Mesenchymal stem cell (in vitro differentiated cells and primary cell): ENCODE results near the gene OR10H3.

Experiments
- DNase-seq: peaks from one replicate; pipeline ENCODE4 v3.0.0-alpha.2; 2013
- H2AFZ ChIP-seq: one replicate; pipeline ENCODE4 v1.6.1; 2013; ENCODE audit warnings: low read depth, mild to moderate bottlenecking, control low read depth, inconsistent platforms, low read length, moderate library complexity
- H2AK5ac ChIP-seq: 2 replicates; pipeline ENCODE4 v1.6.1; 2013; ENCODE audit warnings: low read length, moderate library complexity, mild to moderate bottlenecking, inconsistent platforms; ENCODE audit not compliant: severe bottlenecking
- H2BK120ac ChIP-seq: one replicate; pipeline ENCODE4 v1.6.1; 2013; ENCODE audit warnings: low read depth, mild to moderate bottlenecking, inconsistent platforms, low read length, moderate library complexity
- H2BK12ac ChIP-seq, 2 experiments: one replicate each; pipeline ENCODE4 v1.6.1; 2013; ENCODE audit warnings: inconsistent platforms in 2 of 2, low read length in 2 of 2, mild to moderate bottlenecking in 2 of 2, moderate library complexity in 2 of 2, control low read depth in 1 of 2
- H2BK15ac ChIP-seq: one replicate; pipeline ENCODE4 v1.6.1; 2013; ENCODE audit warnings: mild to moderate bottlenecking, low read depth, inconsistent platforms; ENCODE audit not compliant: poor library complexity, severe bottlenecking
- H2BK5ac ChIP-seq: 2 replicates; pipeline ENCODE4 v1.6.1; 2013; ENCODE audit warnings: low read depth, mild to moderate bottlenecking, low read length, control low read depth, inconsistent platforms; ENCODE audit not compliant: poor library complexity, severe bottlenecking
- H3K14ac ChIP-seq, 2 experiments: one replicate each; pipeline ENCODE4 v1.6.1; 2013; ENCODE audit warnings: inconsistent platforms in 2 of 2, low read length in 2 of 2, control low read depth in 1 of 2, mild to moderate bottlenecking in 1 of 2, moderate library complexity in 1 of 2
- H3K18ac ChIP-seq, 2 experiments: one replicate each; pipeline ENCODE4 v1.6.1; 2013; ENCODE audit warnings: inconsistent platforms in 2 of 2, low read length in 2 of 2, control low read depth in 1 of 2, low read depth in 1 of 2, mild to moderate bottlenecking in 1 of 2
- H3K23ac ChIP-seq, 2 experiments: one replicate each; pipeline ENCODE4 v1.6.1; 2013; ENCODE audit warnings: inconsistent platforms in 2 of 2, low read length in 2 of 2, mild to moderate bottlenecking in 2 of 2, moderate library complexity in 2 of 2, control low read depth in 1 of 2
- H3K27ac ChIP-seq: 2 replicates; pipeline ENCODE4 v1.5.1; 2013; ENCODE audit warnings: mild to moderate bottlenecking, moderate library complexity, low read length, control low read depth, inconsistent platforms; ENCODE audit not compliant: poor library complexity, severe bottlenecking
- H3K27me3 ChIP-seq, 2 experiments: 2 replicates each; pipeline versions ENCODE4 v1.6.1 to v1.7.0; 2013; ENCODE audit warnings: low read length in 2 of 2, mild to moderate bottlenecking in 2 of 2, moderate library complexity in 2 of 2, control low read depth in 1 of 2, inconsistent platforms in 1 of 2; ENCODE audit not compliant: control insufficient read depth in 1 of 2, insufficient read depth in 1 of 2
- H3K36me3 ChIP-seq, 2 experiments: 2 replicates each; pipeline versions ENCODE4 v1.6.1 to v1.7.0; 2013; ENCODE audit warnings: low read length in 2 of 2, control low read depth in 1 of 2, inconsistent platforms in 1 of 2, low read depth in 1 of 2, mild to moderate bottlenecking in 1 of 2; ENCODE audit not compliant: insufficient read depth in 2 of 2, control insufficient read depth in 1 of 2
- H3K4ac ChIP-seq, 2 experiments: one replicate each; pipeline ENCODE4 v1.6.1; 2013; ENCODE audit warnings: inconsistent platforms in 2 of 2, low read length in 2 of 2, mild to moderate bottlenecking in 2 of 2, moderate library complexity in 2 of 2, control low read depth in 1 of 2, low read depth in 1 of 2
- H3K4me1 ChIP-seq: 2 replicates; pipeline ENCODE4 v1.6.1; 2013; ENCODE audit warnings: low read depth, low read length, control low read depth; ENCODE audit not compliant: control insufficient read depth, insufficient read depth
- H3K4me2 ChIP-seq: 2 replicates; pipeline ENCODE4 v1.6.1; 2013; ENCODE audit warnings: low read length, mild to moderate bottlenecking, inconsistent platforms; ENCODE audit not compliant: poor library complexity, severe bottlenecking
- H3K4me3 ChIP-seq, 2 experiments: 2 replicates each; pipeline versions ENCODE4 v1.5.1 to v1.7.0; 2013; ENCODE audit warnings: low read length in 2 of 2, mild to moderate bottlenecking in 2 of 2, control low read depth in 1 of 2, low read depth in 1 of 2; ENCODE audit not compliant: insufficient read depth in 1 of 2
- H3K79me1 ChIP-seq: replicated peaks from 2 replicates; pipeline ENCODE4 v1.6.1; 2013; ENCODE audit warnings: mild to moderate bottlenecking, control low read depth, low read length, inconsistent platforms; ENCODE audit not compliant: poor library complexity, severe bottlenecking
- H3K9ac ChIP-seq: 2 replicates; pipeline ENCODE4 v1.7.0; 2013; ENCODE audit warnings: mild to moderate bottlenecking, low read length, moderate library complexity
- H3K9me3 ChIP-seq: 2 replicates; pipeline ENCODE4 v1.7.0; 2013; ENCODE audit warnings: mild to moderate bottlenecking, low read length; ENCODE audit not compliant: control insufficient read depth
- H4K8ac ChIP-seq: one replicate; pipeline ENCODE4 v1.6.1; 2013; ENCODE audit warnings: inconsistent platforms, mild to moderate bottlenecking, low read length, moderate library complexity
- H4K91ac ChIP-seq: one replicate; pipeline ENCODE4 v1.6.1; 2013; ENCODE audit warnings: mild to moderate bottlenecking, low read length, inconsistent platforms
- WGBS: methylation state at CpG from one replicate; pipeline ENCODE4 v1.1.7; 2013; ENCODE audit warnings: mixed read lengths; 5-methylcytosine and 5-hydroxymethylcytosine counted together

OR10H3 gene

GRCh38 chr19:15733895-15734294, 3.9 kb upstream of the OR10H3 start:
- Histone ChIP-seq H4K91ac (no peak overlapping the region), H3K4me1 (no peaks in the 10 kb centered on the region), H3K36me3 (no peaks in the 10 kb centered on the region), H2BK15ac (no peak overlapping the region), H3K27ac (no peak overlapping the region), H3K9me3 (peaks cover 2% of the 10 kb centered on the region), H3K4me3 (no peak overlapping the region), H2AFZ (no peak overlapping the region), H2AK5ac (no peak overlapping the region), H2BK120ac (no peak overlapping the region), H3K4me2 (no peak overlapping the region), H3K4ac (no peak overlapping the region), H2BK12ac (no peak overlapping the region), H3K79me1 (no peaks in the 10 kb centered on the region), H3K18ac (no peak overlapping the region), H4K8ac (no peak overlapping the region), H2BK5ac (no peak overlapping the region), H3K9ac (no peak overlapping the region), H3K23ac (no peak overlapping the region), H3K27me3 (no peaks in the 10 kb centered on the region), H3K14ac (no peak overlapping the region)
- DNase-seq: no peak
- WGBS: 64% methylated on average over 6 of the region's 6 CpGs

GRCh38 chr19:15740785-15741184, 3.0 kb downstream of the OR10H3 start:
- Histone ChIP-seq H2BK12ac (no peak overlapping the region), H3K36me3 (no peaks in the 10 kb centered on the region)
- WGBS: no CpG with 5 or more reads among the region's 1 CpG

GRCh38 chr19:15748239-15748638, 10.5 kb downstream of the OR10H3 start:
- Histone ChIP-seq H3K4ac (no peak overlapping the region), H4K91ac (no peak overlapping the region), H3K27ac (no peak overlapping the region), H2AFZ (no peak overlapping the region), H3K27me3 (peaks cover 0 to 5% of the 10 kb centered on the region in 2 experiments), H3K36me3 (no peaks in the 10 kb centered on the region), H3K4me1 (no peaks in the 10 kb centered on the region), H3K9ac (no peak overlapping the region), H2BK12ac (no peak overlapping the region), H2AK5ac (no peak overlapping the region), H4K8ac (no peak overlapping the region), H2BK120ac (no peak overlapping the region), H3K4me3 (no peak overlapping the region), H3K79me1 (no peaks in the 10 kb centered on the region), H3K9me3 (no peaks in the 10 kb centered on the region), H2BK15ac (no peak overlapping the region), H3K4me2 (no peak overlapping the region), H3K14ac (no peak overlapping the region), H3K18ac (no peak overlapping the region), H3K23ac (no peak overlapping the region), H2BK5ac (no peak overlapping the region)
- no peak for DNase-seq
- WGBS: 100% methylated on average over 1 of the region's 2 CpGs

More at GRCh38 chr19:15740785-15741184, 3.0 kb downstream of the OR10H3 start:
- Histone ChIP-seq H3K4ac (no peak overlapping the region), H3K27me3 (no peaks in the 10 kb centered on the region), H2BK120ac (no peak overlapping the region), H2AK5ac (no peak overlapping the region), H3K9me3 (peaks cover 25% of the 10 kb centered on the region), H3K9ac (no peak overlapping the region), H3K14ac (no peak overlapping the region), H3K4me1 (no peaks in the 10 kb centered on the region), H2AFZ (no peak overlapping the region), H3K18ac (no peak overlapping the region), H3K4me2 (no peak overlapping the region), H3K79me1 (no peaks in the 10 kb centered on the region), H3K23ac (no peak overlapping the region), H4K91ac (no peak overlapping the region), H2BK15ac (no peak overlapping the region), H2BK5ac (no peak overlapping the region), H3K27ac (no peak overlapping the region), H3K4me3 (no peak overlapping the region), H4K8ac (no peak overlapping the region)
- no peak for DNase-seq

- no peaks in the 10 kb centered on the region for H3K9me3 ChIP-seq
- no peak overlapping the region for H3K4me2 ChIP-seq
- no peak overlapping the region for H4K91ac ChIP-seq
- H3K36me3 ChIP-seq: no peaks in the 10 kb centered on the region
- no peaks in the 10 kb centered on the region for H3K4me1 ChIP-seq
- H2BK120ac ChIP-seq: no peak overlapping the region
- no peak overlapping the region for H3K23ac ChIP-seq
- no peak overlapping the region for H2BK12ac ChIP-seq
- no peak overlapping the region for H3K4me3 ChIP-seq
- no peak overlapping the region for H2AFZ ChIP-seq
- no peak overlapping the region for H3K27ac ChIP-seq
- WGBS: 41% methylated on average over 1 of the region's 2 CpGs
- H2BK5ac ChIP-seq: no peak overlapping the region
- no peaks in the 10 kb centered on the region for H3K79me1 ChIP-seq
- no peak overlapping the region for H3K18ac ChIP-seq
- H3K27me3 ChIP-seq: no peaks in the 10 kb centered on the region
- no peak for DNase-seq
- no peak overlapping the region for H3K9ac ChIP-seq
- no peak overlapping the region for H3K4ac ChIP-seq
- no peak overlapping the region for H2AK5ac ChIP-seq
- H3K14ac ChIP-seq: no peak overlapping the region
- H4K8ac ChIP-seq: no peak overlapping the region
- no peak overlapping the region for H2BK15ac ChIP-seq
These were observed 20.6 kb downstream of the OR10H3 start for GRCh38 chr19:15758379-15758778.
